Gastrocnemius medialis (tissue), 4 donors: ENCODE results near the gene KHDC1. TPM values are rescaled to one million over a fixed set of nuclear protein-coding genes. Genes with fewer than 3 reads are reported as not detected.

Experiments used
- ATAC-seq, 2 donors: fragments of 150-250 bp; one replicate each; pipeline ENCODE4 v1.9.1; 2016
- DNase-seq, 2 donors: peaks; one replicate each; pipeline ENCODE4 v3.0.0-alpha.2; 2019
- H3K27ac ChIP-seq, 4 donors: fragments of 200-600 bp; sonication (generic); 1 replicate in 1 of 4; 2 replicates in 3 of 4; pipeline ENCODE4 v1.5.1; 2016 to 2018; ENCODE audit warnings: mild to moderate bottlenecking in 2 of 4, moderate library complexity in 1 of 4
- H3K27me3 ChIP-seq, 3 donors: fragments of 200-600 bp; sonication (generic) in 2 of 3; 1 replicate in 1 of 3; 2 replicates in 2 of 3; pipeline versions ENCODE4 v1.5.1 to v1.6.0; 2016 to 2019; ENCODE audit warnings: mild to moderate bottlenecking in 1 of 3, moderate library complexity in 1 of 3
- H3K36me3 ChIP-seq, 2 donors: fragments of 200-600 bp; sonication (generic) in 1 of 2; one replicate each; pipeline ENCODE4 v1.5.1; 2017 to 2018
- H3K4me1 ChIP-seq, 2 donors: fragments of 200-600 bp; sonication (generic) in 1 of 2; one replicate each; pipeline ENCODE4 v1.5.1; 2016 to 2017; ENCODE audit warnings: mild to moderate bottlenecking in 2 of 2
- H3K4me3 ChIP-seq, 4 donors: fragments of 200-600 bp; sonication (generic) in 3 of 4; 1 replicate in 1 of 4; 2 replicates in 3 of 4; pipeline ENCODE4 v1.5.1; 2016 to 2019; ENCODE audit warnings: mild to moderate bottlenecking in 2 of 4
- H3K9me3 ChIP-seq, 3 donors: fragments of 200-600 bp; sonication (generic) in 2 of 3; 1 replicate in 1 of 3; 2 replicates in 2 of 3; pipeline ENCODE4 v1.5.1; 2016 to 2019
- POLR2A ChIP-seq, 2 donors: fragments of 450-650 bp; IDR thresholded peaks; one replicate each; pipeline ENCODE4 v1.6.1; 2017; ENCODE audit warnings: antibody characterized with exemption in 2 of 2, mild to moderate bottlenecking in 2 of 2, moderate library complexity in 2 of 2
- in situ Hi-C, 4 donors: fragments of 200-750 bp; cut with MboI; loops; one replicate each; pipeline versions ENCODE4 v1.15.0 to v1.8.0; 2017; ENCODE audit warnings: low sequenced_read_pairs in 4 of 4
- intact Hi-C: fragments of 100-400 bp; cut with DNase I; formaldehyde crosslinking; loops from one replicate; pipeline ENCODE4 v1.15.1; 2023; ENCODE audit warnings: low total_unique reads
- total RNA-seq, 4 donors: library from RNA; depleted of rRNA; stranded (reverse); fragments of >200 nt; gene quantifications; one replicate each; pipeline versions ENCODE4 v1.1.0 to v1.2.3, GENCODE V29; 2016
- TF ChIP-seq, protein P1 (sequence below), 5 experiments: fragments of 450-650 bp in 3 of 5; fragments of 200-600 bp in 2 of 5; sonication (generic) in 2 of 5; IDR thresholded peaks in 4 of 5; conservative IDR thresholded peaks in 1 of 5; 1 replicate in 4 of 5; 2 replicates in 1 of 5; pipeline ENCODE4 v1.5.1; 2016 to 2019; ENCODE audit warnings: antibody characterized with exemption in 5 of 5, mild to moderate bottlenecking in 3 of 5, moderate library complexity in 3 of 5

Gene KHDC1
- total RNA-seq, 4 donors from 2014 or later = not detected

DNA sequence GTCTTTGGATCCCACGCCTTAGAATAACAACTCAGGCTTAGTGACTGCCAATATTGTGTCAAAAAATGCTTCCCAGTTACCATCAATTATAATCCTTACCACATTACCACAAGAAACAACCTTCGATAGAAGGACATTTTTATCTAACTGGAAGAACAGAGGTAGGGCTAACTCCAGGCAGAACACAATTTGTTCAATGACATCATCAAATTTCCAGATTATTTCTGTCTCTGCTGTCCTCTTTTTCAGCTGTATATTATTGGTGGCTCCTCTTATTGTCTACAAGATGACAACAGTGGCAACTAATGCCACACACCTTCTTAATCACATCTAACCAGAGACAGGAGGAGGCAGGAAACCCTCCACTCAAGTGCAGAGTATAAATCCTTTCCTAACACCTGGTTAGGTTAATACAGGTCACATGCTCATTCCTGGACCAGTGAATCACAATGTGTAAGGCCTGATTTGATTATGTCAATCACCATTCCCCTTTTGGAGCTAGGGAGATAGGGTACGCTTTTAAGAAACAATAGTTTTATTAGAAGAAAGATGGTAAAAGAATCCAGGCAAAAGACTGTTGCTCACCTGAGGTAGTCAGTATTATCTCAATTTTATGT is 55.7 kb downstream of the KHDC1 start:
- Histone ChIP-seq H3K27me3 (no peaks in the 10 kb centered on the region), H3K9me3 (no peaks in the 10 kb centered on the region)

DNA sequence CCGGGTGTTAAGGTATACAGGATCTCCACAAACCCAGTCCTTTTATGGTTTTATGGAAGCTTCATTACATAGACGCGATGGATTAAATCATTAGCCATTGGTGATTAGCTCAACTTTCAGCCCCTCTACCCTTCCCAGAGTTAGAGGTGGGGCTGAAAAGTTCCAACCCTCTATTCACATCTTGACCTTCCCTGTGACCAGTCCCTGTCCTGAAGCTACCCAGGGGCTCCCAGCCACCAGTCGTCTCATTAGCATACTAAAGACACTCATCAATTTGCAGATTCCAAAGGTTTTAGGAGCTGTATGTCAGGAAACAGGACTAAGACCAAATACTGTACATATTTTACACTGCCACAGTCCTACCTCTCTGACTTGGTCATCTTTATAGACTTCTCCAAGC is 58.7 kb downstream of the KHDC1 start:
- ATAC-seq (no peak), DNase-seq (no peak)
- Histone ChIP-seq H3K4me1 (peaks cover 0 to 7% of the 10 kb centered on the region in 2 donors), H3K4me3 (no peak overlapping the region), H3K9me3 (no peaks in the 10 kb centered on the region), H3K27ac (no peak overlapping the region), H3K36me3 (no peaks in the 10 kb centered on the region), H3K27me3 (no peaks in the 10 kb centered on the region)
- in situ Hi-C loops = no loop called here
- intact Hi-C loops = no loop called here
- TF ChIP-seq POLR2A (IDR thresholded peaks at IDR 0.05) = no peak
- TF ChIP-seq, protein P1, sequence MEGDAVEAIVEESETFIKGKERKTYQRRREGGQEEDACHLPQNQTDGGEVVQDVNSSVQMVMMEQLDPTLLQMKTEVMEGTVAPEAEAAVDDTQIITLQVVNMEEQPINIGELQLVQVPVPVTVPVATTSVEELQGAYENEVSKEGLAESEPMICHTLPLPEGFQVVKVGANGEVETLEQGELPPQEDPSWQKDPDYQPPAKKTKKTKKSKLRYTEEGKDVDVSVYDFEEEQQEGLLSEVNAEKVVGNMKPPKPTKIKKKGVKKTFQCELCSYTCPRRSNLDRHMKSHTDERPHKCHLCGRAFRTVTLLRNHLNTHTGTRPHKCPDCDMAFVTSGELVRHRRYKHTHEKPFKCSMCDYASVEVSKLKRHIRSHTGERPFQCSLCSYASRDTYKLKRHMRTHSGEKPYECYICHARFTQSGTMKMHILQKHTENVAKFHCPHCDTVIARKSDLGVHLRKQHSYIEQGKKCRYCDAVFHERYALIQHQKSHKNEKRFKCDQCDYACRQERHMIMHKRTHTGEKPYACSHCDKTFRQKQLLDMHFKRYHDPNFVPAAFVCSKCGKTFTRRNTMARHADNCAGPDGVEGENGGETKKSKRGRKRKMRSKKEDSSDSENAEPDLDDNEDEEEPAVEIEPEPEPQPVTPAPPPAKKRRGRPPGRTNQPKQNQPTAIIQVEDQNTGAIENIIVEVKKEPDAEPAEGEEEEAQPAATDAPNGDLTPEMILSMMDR (IDR thresholded peaks at IDR 0.05 in 4 of 5, conservative IDR thresholded peaks at IDR 0.05 in 1 of 5) = no peak

More for the DNA sequence above, 55.7 kb downstream of the KHDC1 start:
- DNase-seq (no peak), ATAC-seq (no peak)
- intact Hi-C loops = no loop called here
- H3K27ac ChIP-seq = no peak overlapping the region
- TF ChIP-seq, protein P1 (IDR thresholded peaks at IDR 0.05 in 4 of 5, conservative IDR thresholded peaks at IDR 0.05 in 1 of 5) = no peak
- TF ChIP-seq POLR2A (IDR thresholded peaks at IDR 0.05) = no peak
- in situ Hi-C loops = no loop called here
- no peak overlapping the region for H3K4me3 ChIP-seq
- no peaks in the 10 kb centered on the region for H3K36me3 ChIP-seq
- H3K4me1 ChIP-seq = no peaks in the 10 kb centered on the region

DNA sequence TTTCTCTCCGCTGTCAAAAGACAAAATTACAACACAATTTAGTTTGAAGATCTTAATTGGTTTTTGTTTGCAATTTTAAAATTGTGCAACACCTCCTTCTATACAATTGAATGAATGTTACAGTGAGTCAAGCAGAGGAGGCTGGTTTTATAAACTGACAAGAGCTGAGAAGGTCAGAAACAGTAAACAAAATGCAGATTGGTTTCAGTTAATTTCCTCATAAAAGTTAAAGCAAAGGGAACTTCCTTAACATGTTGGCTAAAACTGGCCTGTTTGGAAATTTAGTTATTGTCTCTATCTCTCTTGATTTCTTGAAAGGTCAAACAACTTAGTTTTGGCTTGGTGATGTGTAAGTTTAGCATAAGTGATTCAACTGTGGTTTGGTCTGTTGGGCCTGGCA is 59.9 kb downstream of the KHDC1 start:
- H3K4me3 ChIP-seq = no peak overlapping the region
- H3K9me3 ChIP-seq = no peaks in the 10 kb centered on the region
- H3K36me3 ChIP-seq = no peaks in the 10 kb centered on the region
- H3K4me1 ChIP-seq = peaks cover 0 to 8% of the 10 kb centered on the region in 2 donors
- in situ Hi-C loops = no loop called here
- H3K27ac ChIP-seq = no peak overlapping the region
- DNase-seq = no peak
- TF ChIP-seq, protein P1 (IDR thresholded peaks at IDR 0.05 in 4 of 5, conservative IDR thresholded peaks at IDR 0.05 in 1 of 5) = no peak
- no peak for TF ChIP-seq POLR2A (IDR thresholded peaks at IDR 0.05)
- no peaks in the 10 kb centered on the region for H3K27me3 ChIP-seq
- ATAC-seq = no peak
- intact Hi-C loops = no loop called here

DNA sequence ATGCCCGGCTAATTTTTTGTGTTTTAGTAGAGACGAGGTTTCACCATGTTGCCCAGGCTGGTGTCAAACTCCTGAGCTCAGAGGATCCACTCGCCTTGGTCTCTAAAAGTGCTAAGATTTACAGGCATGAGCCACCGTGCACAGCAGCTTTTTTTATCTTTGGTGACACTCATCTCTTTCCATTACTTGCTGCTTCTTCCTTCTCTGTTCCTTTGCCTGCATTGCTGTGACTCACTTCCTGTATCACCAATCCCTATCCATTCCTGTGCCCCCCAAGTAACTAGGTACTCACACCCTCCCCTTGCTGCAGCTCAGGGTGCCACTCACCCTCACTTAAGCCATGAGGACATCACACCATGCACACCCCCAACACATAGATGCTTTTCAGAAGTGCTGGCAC is 62.3 kb downstream of the KHDC1 start:
- no peaks in the 10 kb centered on the region for H3K9me3 ChIP-seq
- H3K36me3 ChIP-seq = peaks cover 0 to 5% of the 10 kb centered on the region in 2 donors
- no peak overlapping the region for H3K27ac ChIP-seq
- no peaks in the 10 kb centered on the region for H3K27me3 ChIP-seq
- peaks cover 0 to 8% of the 10 kb centered on the region in 2 donors for H3K4me1 ChIP-seq
- no peak overlapping the region for H3K4me3 ChIP-seq
- intact Hi-C loops = no loop called here
- DNase-seq (no peak), ATAC-seq (no peak)
- no peak for TF ChIP-seq POLR2A (IDR thresholded peaks at IDR 0.05)
- TF ChIP-seq, protein P1 (IDR thresholded peaks at IDR 0.05 in 4 of 5, conservative IDR thresholded peaks at IDR 0.05 in 1 of 5) = no peak
- in situ Hi-C loops = no loop called here

DNA sequence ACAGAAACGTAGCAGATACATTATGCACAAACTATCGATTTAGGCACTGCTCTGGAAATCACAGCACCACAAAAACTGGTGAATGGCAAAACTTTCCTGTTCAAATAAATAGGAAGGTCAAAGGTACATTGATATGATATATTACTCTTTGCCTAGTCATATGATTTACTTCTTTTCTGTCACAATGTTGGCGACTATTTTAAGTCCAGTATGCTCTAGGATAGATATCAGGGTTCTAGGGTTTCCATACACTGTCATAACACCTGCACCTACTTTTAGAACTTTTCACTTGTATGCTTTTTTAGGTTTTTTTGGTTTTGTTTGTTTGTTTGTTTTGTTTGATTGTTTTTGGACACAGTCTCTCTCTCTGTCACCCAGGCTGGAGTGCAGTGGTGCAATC is 62.7 kb downstream of the KHDC1 start:
- no peak for TF ChIP-seq POLR2A (IDR thresholded peaks at IDR 0.05)
- TF ChIP-seq, protein P1 (IDR thresholded peaks at IDR 0.05 in 4 of 5, conservative IDR thresholded peaks at IDR 0.05 in 1 of 5) = no peak
- in situ Hi-C loops (no loop called here), intact Hi-C loops (no loop called here)
- H3K27ac ChIP-seq = no peak overlapping the region
- no peaks in the 10 kb centered on the region for H3K27me3 ChIP-seq
- H3K4me1 ChIP-seq = peaks cover 0 to 8% of the 10 kb centered on the region in 2 donors
- H3K9me3 ChIP-seq = no peaks in the 10 kb centered on the region
- DNase-seq (no peak), ATAC-seq (no peak)
- H3K4me3 ChIP-seq = no peak overlapping the region
- peaks cover 0 to 10% of the 10 kb centered on the region in 2 donors for H3K36me3 ChIP-seq
